ENCODE measurements around the gene UNC79.

The UNC79 gene

GRCh38 chr14:93712079-93712837, 281.5 kb downstream of the UNC79 start:
- DNase-seq: no peak

DNA sequence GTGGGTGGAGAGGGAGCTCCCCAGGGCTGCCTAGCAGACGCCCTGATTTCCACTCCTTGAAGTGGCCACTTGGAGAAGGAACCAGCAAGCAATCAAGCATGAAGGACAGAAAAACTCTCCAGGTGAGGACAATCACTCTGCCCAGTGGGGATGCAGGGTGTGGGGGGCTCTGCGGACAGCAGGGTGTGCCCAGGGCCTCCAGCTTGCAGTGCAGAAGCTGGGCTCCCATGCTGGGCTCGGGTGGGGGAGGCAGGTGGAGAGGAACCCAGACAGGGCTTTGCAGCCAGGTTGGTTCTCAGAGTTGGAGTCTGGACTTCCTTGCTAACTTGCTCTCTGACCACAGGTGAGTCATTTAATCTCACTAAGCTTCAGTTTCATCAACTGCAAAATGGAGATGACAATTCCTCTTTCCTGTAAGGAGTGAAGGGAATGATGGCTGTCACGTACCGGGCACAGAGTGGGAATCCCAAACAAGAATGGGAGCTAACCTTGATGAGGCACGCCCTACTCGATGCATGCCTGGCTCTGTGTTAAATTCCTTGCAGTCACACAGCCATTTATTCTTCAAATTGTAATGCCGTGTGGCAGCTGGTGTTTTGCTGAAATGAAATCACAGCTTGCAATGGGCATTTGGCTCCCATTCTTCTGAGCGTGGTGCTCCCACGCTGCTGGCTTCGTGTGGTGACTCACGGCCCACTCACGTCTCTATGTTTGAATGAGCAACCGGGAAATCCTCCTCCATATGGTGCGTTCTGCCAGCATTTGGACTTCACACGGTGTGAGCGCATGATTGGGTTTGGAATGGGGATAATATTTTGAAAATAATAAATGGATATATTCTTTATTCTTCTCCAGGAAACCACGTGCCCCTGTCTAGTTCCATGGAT, 282.3 kb downstream of the UNC79 start:
- DNase-seq: no peak

DNA sequence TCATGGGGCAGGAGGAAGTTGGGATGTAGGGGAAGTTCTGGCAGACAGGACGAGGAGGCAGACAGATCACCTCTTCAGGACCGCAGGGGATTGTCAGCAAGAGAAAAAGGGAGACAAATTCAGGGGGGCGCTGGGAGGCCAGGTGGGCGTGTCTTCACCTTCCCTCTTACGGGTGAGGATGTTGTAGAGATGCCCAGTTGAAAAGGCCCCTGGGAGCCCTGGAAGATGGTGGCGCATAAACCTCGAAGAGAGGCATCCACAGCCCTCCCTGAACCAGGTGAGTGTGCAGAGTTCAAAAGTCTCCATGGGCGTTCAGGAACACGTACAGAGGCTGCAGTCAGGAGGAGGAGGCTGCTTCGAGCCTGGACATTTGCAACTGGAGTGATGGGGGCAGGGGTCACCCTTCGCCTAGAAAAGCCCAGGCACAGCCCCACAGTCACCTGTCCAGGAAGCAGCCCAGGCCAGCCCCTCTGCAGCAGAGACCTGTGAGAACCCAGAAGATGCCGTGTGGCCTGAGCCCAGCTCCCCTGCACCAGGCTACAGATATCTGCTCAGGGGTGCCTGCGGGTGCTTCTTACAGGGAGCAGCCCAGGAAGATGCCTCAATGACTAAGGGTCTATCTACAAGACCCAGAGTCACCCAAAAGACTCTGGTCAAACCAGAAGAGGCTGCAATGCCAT, 283.1 kb downstream of the UNC79 start:
- DNase-seq: no peak

- DNase-seq: no peak
These were observed 283.9 kb downstream of the UNC79 start for GRCh38 chr14:93714605-93715004.

GRCh38 chr14:93715279-93715927, 284.7 kb downstream of the UNC79 start:
- DNase-seq: no peak

DNA sequence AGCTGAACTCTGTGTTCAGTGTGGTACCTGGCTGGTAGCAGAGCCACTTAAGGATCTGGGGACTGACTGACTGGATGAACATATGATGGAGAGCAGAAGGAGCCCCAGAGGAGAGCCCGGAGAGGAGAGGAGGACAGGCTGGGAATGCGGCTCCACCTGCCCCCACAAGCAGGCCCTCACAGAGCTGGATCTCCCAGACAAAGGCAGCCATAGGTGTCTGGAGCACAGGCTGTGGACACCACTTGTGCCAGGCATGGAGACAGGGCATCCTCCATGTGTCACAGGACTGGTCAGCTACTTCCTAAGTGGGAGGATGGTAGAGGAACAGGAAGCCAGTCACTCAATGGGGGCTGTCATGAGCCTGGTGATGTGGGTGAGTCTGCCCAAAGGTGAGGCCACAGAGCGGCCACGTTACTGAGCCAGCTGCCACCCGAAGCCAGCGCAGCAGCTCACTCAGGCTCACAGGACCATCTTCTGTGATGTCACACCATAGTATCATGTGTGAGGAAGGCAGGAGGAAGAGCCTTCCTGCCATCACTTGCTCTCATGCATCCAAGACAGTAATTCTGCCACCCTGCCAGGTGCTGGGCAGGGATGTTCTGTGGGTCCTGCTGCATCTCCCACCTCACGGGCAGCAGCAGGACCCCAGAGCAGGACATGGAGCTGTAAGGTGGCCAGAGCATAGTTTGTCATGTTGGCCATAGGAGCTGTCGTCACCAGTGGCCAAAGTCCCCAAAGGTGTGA, 285.4 kb downstream of the UNC79 start:
- DNase-seq: no peak

- no peak for DNase-seq
These were observed 286.3 kb downstream of the UNC79 start for GRCh38 chr14:93716746-93717667.

DNA sequence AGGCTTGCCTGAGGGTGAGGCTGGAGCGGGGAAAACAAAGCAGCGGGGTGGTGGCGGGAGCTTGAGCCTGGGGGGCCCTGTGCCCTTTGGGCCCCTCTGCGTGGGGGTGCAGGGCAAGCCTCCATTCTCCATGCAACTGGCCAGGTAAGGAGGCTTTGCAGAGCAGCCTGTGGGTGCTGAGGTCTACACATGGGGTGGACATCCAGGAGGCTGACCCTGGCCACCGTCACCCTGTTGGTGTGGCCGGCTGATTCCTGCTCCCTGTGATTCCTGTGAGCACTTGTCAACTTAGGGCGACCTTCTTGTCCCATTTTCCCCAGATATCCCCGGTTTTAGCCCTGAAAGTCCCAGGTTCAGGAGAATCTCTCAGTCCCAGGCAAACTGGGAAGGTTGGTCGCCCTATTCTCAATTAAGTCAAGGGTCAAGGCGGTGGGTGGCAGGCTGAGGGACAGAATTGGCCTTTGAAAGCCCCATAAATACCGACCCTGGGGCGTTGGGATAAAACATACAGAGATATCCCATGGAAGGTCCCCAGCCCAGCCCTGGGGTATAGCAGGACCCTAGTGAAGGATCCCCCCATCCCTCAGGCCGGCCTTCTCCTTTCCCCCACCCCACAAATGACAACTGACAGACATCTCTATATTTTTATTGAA, 287.1 kb downstream of the UNC79 start:
- DNase-seq: no peak

DNA sequence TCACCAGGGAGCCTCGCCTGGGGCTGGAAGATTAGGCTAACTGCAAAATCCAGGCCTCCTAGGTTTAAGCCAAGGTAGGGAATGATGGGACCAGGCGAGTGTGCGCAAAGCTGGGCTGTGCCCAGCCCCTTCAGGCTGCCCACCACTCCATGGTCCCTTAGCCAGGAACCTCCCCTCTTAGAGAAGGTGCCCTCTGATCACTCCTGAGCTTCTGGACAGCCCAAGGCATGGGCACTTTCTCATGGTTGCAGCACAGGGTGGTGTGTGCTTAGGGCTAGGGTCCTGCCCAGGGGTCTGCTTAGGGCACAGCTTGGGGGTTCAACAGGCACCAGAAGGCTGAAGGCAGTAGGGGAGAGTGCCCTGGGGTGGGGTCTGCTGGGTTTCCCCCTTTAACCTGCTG, 288.5 kb downstream of the UNC79 start:
- DNase-seq: no peak

GRCh38 chr14:93720076-93720815, 289.5 kb downstream of the UNC79 start:
- no peak for DNase-seq

GRCh38 chr14:93720981-93721483, 290.3 kb downstream of the UNC79 start:
- DNase-seq: no peak

DNA sequence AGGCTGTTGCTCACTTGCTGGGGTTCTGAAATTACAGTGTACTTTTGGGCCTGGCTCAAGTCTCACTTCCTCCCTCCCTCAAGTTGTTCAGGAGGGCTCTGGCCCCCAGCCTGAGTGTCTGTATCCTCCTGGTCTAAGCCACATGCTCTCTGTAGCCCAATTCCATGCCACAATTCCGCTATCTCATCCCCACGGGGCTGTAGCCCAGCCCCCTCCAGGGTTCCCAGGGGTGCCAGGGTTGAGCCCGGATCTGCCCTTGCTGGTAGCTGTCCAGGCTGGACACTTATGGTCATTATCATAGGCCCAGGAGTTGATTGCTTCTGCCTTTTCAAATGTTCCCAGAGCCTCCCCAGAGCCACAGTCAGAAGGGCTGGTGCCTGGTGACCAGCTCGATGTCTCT, 292.3 kb downstream of the UNC79 start:
- DNase-seq: no peak

DNA sequence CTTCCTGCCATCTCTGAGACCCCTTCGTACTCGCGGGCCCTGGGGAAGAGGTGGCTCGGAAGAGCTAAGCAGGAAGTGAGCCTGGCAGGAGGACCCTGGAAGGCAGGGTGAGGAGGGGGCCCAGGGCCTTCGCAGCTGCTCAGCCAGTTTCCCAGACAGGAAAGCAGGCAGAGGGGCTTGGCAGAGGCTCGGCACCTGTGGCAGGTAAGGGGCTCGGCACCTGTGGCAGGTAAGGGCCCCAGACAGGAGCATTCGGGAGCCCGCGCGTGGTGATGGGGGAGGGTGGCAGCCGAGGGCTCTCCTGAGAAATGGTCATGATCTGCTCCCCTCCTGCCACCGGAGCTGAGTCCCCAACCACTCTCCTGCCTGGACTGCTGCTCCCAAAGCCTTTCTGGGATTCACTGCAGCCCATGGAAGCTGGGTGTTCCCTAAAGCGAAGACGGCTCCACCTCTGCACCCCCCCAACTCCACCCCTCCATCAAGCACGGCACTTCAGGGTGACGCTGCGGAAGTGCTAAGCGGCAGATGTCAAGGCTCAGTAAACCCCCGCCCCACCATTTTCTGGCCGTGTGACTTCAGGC, 294.4 kb downstream of the UNC79 start:
- no peak for DNase-seq

DNA sequence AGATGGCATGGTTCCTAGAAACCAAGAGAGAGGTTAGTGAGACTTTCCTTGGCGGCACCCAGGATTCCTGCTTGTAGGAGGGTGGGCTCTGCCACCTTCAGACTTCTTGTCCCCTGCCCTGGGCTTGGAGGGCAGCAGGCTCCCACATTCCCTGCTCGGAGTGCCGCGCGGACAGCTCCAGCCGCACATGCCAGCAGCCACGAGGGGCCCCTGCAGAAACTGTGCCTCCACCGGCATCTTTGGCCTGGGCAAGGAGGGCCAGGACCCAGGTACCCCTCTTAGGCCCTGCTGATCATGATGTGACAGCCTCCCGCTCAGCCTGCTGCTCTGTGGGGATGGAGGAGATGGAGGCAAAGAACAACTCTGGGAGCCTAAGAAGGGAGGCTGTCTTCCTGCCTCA, 295.3 kb downstream of the UNC79 start:
- no peak for DNase-seq

DNA sequence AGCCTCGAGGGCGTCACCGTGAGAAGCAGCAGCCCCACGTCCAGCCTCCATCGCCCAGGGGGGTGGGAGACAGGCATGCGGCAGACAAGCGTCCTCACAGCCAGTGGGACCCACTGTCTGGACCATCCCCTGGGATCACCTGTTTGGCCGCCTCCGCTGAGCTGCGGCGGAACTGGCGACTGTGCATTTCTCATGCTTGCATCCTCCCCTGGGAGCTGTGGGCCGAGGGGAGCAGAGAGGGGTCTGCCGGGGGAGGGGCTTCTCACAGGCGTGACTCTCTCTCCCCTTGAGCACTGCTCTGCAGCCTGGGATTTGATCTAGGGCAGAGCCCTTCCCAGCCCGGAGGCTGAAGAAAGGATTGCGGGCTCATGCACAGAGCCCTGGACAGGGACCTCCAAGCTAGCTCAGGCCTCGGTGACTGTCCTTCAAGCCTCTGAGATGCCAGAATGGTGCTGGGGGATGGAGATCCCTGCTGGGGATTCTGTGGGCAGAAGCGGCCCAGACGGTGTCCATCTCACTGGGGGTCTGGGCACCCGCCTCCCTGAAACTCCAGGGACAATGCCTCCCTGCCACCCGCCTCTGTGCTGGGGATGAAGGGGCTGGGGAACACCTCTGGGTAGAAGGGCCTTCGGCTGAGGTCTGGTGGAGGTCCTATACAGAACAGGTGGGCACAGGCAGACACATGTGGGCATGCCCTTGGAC, 296.5 kb downstream of the UNC79 start:
- DNase-seq: no peak

DNA sequence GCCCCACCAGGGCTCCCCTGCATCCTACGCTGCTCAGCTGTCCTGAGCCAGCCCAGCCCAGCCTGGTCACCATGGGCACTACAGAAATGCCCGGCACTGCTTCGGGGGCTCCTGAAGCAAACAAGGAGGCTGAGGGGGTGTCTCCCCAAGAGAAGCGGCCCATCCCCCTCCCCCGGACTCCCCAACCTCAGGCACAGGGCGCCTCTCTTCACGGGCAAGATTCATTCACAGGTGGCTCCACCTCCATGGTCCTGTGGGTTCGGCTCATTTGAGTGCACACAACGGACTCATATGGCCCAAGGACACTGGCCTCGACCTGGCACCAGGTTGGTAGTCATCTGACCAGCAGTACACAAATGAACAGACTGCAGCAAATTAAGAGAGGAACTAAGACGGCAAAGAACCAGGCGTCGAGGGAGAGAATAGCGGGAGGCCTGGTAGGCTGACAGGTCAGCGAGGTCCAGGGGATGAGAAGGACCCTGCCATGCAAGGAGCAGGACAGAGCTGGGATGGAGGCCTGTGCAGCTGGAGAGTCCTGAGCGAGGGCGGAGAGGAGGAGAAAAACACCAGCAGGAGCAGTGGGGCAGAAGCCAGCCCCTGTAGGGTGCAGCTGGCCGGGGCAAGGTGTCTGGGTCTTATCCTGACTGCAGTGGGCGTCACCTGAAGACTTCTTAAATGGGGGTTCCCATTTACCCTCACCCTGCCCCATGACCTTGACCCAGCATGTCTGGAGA, 297.3 kb downstream of the UNC79 start:
- no peak for DNase-seq

DNA sequence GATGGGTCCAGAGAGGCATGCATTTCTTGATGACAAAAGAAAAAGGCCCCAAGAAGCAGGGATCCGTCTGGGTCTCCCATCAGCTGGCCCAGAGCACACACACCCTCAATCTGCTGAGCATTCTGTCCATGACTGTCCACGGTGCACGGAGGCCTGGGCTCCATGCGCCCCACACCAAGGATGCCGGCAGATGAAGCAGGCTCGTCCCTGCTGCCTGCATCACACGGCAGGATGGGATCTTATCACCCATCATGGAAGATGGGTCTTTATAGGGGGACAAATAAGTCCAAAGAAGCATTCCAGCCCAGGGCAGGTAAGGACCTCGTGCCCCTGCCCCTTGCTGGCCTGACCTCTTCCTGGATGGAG, 297.9 kb downstream of the UNC79 start:
- DNase-seq: no peak

DNA sequence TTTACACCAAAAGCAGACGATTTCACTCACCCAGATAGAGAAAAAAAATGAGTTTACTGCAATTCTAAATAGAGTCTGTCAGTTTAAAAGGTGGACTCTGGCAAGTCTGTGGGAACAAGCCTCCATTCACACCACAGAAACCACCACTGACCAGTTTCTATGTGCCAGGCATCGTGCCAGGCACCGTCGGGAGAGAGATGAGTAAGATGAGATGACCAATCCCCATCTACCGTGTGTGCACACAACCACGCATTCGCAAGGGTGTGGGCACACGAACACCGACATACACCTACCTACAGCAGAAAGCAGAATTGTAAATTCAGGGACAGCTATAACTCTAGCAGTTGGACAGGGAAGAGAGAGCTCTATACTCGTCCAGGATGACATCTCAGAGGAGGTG, 299.3 kb downstream of the UNC79 start:
- no peak for DNase-seq
